22Rv1 (cell line): ENCODE results near the gene ASCL2.

ENCODE experiments used
- H3K27ac ChIP-seq: fragments of 450-650 bp; 2 replicates; pipeline ENCODE4 v1.5.1; 2017
- CTCF ChIP-seq: fragments of 450-650 bp; IDR thresholded peaks from 2 replicates; pipeline ENCODE4 v1.5.1; 2017; ENCODE audit warnings: mild to moderate bottlenecking
- ZFX ChIP-seq: fragments of 450-650 bp; IDR thresholded peaks from 2 replicates; pipeline ENCODE4 v1.6.1; 2017; ENCODE audit warnings: antibody characterized with exemption, borderline replicate concordance

ASCL2 gene

GRCh38 chr11:2224254-2224653 is 46.1 kb downstream of the ASCL2 start:
- TF ChIP-seq CTCF (no peak), ZFX (no peak)
- H3K27ac ChIP-seq = no peak overlapping the region

- no peak overlapping the region for H3K27ac ChIP-seq
- TF ChIP-seq CTCF (no peak), ZFX (no peak)
Measured at GRCh38 chr11:2223153-2223794, 47.1 kb downstream of the ASCL2 start.

- H3K27ac ChIP-seq = no peak overlapping the region
- TF ChIP-seq ZFX = no peak
- no peak for TF ChIP-seq CTCF
Measured at GRCh38 chr11:2222451-2222850, 47.9 kb downstream of the ASCL2 start.

GRCh38 chr11:2221591-2221990 is 48.8 kb downstream of the ASCL2 start:
- no peak overlapping the region for H3K27ac ChIP-seq
- TF ChIP-seq ZFX = no peak
- no peak for TF ChIP-seq CTCF

- H3K27ac ChIP-seq = no peak overlapping the region
- TF ChIP-seq ZFX = no peak
- TF ChIP-seq CTCF = no peak
Measured at GRCh38 chr11:2221024-2221423, 49.4 kb downstream of the ASCL2 start.

GRCh38 chr11:2220173-2220771 is 50.1 kb downstream of the ASCL2 start:
- TF ChIP-seq ZFX (no peak), CTCF (no peak)
- H3K27ac ChIP-seq = no peak overlapping the region

- no peak overlapping the region for H3K27ac ChIP-seq
- no peak for TF ChIP-seq ZFX
- TF ChIP-seq CTCF = no peak
Measured at GRCh38 chr11:2219318-2220017, 50.9 kb downstream of the ASCL2 start.
